Thyroid gland (tissue), 4 donors: ENCODE data around the gene ACKR4. TPM values are rescaled to one million over a fixed set of nuclear protein-coding genes. Genes with fewer than 3 reads are reported as not detected.
"Not testable (repeated sequence)": the region's sequence is repeated elsewhere in the genome, so short reads cannot be mapped to it uniquely, and the experiment has no call there.

Experiments
- DNase-seq, 2 donors: peaks; one replicate each; pipeline ENCODE4 v3.0.0-alpha.2; 2019
- H3K27ac ChIP-seq, 3 donors: fragments of 200-600 bp; sonication (generic); 1 replicate in 2 of 3; 2 replicates in 1 of 3; pipeline ENCODE4 v1.5.1; 2016 to 2019; ENCODE audit warnings: mild to moderate bottlenecking in 1 of 3, moderate library complexity in 1 of 3
- H3K27me3 ChIP-seq: fragments of 200-600 bp; sonication (generic); one replicate; pipeline ENCODE4 v1.5.1; 2019
- H3K36me3 ChIP-seq, 2 donors: fragments of 200-600 bp; sonication (generic); one replicate each; pipeline ENCODE4 v1.5.1; 2016 to 2019
- H3K4me1 ChIP-seq, 2 donors: fragments of 200-600 bp; sonication (generic); one replicate each; pipeline ENCODE4 v1.5.1; 2017 to 2019
- H3K4me3 ChIP-seq, 3 donors: fragments of 200-600 bp; sonication (generic); replicated peaks in 1 of 3; 1 replicate in 2 of 3; 2 replicates in 1 of 3; pipeline ENCODE4 v1.5.1; 2016; ENCODE audit warnings: mild to moderate bottlenecking in 1 of 3
- H3K9me3 ChIP-seq: fragments of 200-600 bp; sonication (generic); one replicate; pipeline ENCODE4 v1.5.1; 2017
- CTCF ChIP-seq, 6 experiments: fragments of 200-600 bp in 3 of 6; fragments of 450-650 bp in 3 of 6; sonication (generic) in 3 of 6; IDR thresholded peaks; one replicate each; pipeline ENCODE4 v1.5.1; 2016 to 2019; ENCODE audit warnings: antibody characterized with exemption in 6 of 6, mild to moderate bottlenecking in 2 of 6, inconsistent platforms in 1 of 6, moderate library complexity in 1 of 6
- POLR2A ChIP-seq, 2 donors: fragments of 450-650 bp; IDR thresholded peaks; one replicate each; pipeline ENCODE4 v1.6.1; 2017; ENCODE audit warnings: antibody characterized with exemption in 2 of 2, mild to moderate bottlenecking in 2 of 2, moderate library complexity in 1 of 2
- WGBS, 2 donors: methylation state at CpG; one replicate each; pipeline ENCODE4 v1.1.5; 2017; 5-methylcytosine and 5-hydroxymethylcytosine counted together
- intact Hi-C: fragments of 100-400 bp; cut with DNase I; formaldehyde crosslinking; loops from one replicate; pipeline ENCODE4 v1.15.1; 2023
- total RNA-seq, 4 donors: library from RNA; depleted of rRNA; stranded (reverse); fragments of >200 nt; gene quantifications; one replicate each; pipeline ENCODE4 v1.2.3, GENCODE V29; 2016

The ACKR4 gene
- total RNA-seq, 4 donors from 2014 or later = 1.8 to 4.6 (median 2.1) TPM; not detected in 1

- WGBS, 2 donors = 63 to 82% methylated on average over 6 of the region's 6 CpGs
- Histone ChIP-seq H3K27ac (no peak overlapping the region), H3K4me3 (no peak overlapping the region), H3K4me1 (peaks cover 10 to 15% of the 10 kb centered on the region in 2 donors), H3K36me3 (no peaks in the 10 kb centered on the region), H3K9me3 (no peaks in the 10 kb centered on the region), H3K27me3 (no peaks in the 10 kb centered on the region)
- TF ChIP-seq POLR2A (IDR thresholded peaks at IDR 0.05) (no peak), CTCF (IDR thresholded peaks at IDR 0.05) (no peak)
- intact Hi-C loops = no loop called here
- no peak for DNase-seq
These were observed 43.2 kb upstream of the ACKR4 start for GRCh38 chr3:132553826-132554225.

DNA sequence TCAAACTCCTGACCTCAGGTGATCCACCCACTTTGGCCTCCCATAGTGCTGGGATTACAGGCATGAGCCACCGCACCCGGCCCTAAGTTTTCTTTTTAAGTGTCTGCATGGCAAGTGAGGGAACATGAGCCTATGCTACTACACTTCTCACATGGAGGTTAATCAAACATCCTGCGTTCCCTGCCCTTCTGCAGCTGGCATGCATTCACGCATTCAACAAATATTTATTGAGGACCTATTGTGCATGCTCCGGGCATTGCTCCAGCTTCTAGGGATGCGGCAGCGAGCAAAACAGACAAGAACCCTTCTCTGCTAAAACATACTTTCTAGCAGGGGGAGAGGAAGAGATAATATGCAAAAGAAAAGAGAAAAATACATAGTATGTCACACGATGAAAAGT is 42.6 kb upstream of the ACKR4 start:
- H3K4me3 ChIP-seq = no peak overlapping the region
- peak; percentile 20 to 52 for DNase-seq
- intact Hi-C loops = no loop called here
- H3K9me3 ChIP-seq = no peaks in the 10 kb centered on the region
- no peak overlapping the region for H3K27ac ChIP-seq
- no peak for TF ChIP-seq CTCF (IDR thresholded peaks at IDR 0.05)
- TF ChIP-seq POLR2A (IDR thresholded peaks at IDR 0.05) = no peak
- no peaks in the 10 kb centered on the region for H3K27me3 ChIP-seq
- peaks cover 8 to 11% of the 10 kb centered on the region in 2 donors for H3K4me1 ChIP-seq
- H3K36me3 ChIP-seq = no peaks in the 10 kb centered on the region
- 30 to 47% methylated on average over 8 of the region's 8 CpGs for WGBS, 2 donors

DNA sequence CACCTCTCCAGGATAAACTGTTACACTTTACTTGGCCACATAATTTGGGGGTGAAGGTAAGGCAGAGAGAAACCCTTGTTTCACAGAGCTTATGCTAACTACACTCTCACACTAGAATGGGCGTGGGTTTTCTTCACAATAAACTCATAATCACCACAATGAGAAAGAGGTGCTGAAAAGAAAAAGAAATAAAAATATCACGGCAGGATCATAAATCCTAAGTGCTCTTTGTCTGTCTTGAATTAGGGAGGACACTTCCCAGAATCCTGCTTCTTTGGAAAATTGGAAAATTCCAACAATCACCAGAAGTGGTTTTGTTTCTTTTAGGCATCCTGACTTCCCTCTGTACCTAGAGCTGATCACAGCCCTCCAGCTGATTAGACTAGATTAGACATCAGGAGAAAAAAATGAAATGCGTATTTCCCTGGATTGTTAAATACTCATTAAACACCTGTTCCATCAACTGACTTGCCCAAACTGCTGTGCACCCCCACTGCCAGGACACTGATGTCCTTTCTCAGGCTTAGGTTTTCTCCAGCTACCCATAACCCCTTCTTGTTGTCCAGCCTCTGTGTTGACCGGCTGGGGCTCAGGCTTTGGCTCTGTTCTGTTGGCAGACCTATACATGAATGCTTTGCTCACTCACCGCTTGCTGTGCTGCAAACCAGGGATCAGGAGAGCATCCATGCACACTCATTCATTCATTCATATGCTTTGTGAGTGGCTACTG is 41.6 kb upstream of the ACKR4 start:
- TF ChIP-seq CTCF (IDR thresholded peaks at IDR 0.05) (no peak), POLR2A (IDR thresholded peaks at IDR 0.05) (no peak)
- DNase-seq = no peak
- intact Hi-C loops = no loop called here
- Histone ChIP-seq H3K27ac (no peak overlapping the region), H3K27me3 (no peaks in the 10 kb centered on the region), H3K4me3 (no peak overlapping the region), H3K36me3 (no peaks in the 10 kb centered on the region), H3K4me1 (peaks cover 8 to 9% of the 10 kb centered on the region in 2 donors), H3K9me3 (no peaks in the 10 kb centered on the region)
- WGBS, 2 donors = 84 to 86% methylated on average over 5 of the region's 5 CpGs

DNA sequence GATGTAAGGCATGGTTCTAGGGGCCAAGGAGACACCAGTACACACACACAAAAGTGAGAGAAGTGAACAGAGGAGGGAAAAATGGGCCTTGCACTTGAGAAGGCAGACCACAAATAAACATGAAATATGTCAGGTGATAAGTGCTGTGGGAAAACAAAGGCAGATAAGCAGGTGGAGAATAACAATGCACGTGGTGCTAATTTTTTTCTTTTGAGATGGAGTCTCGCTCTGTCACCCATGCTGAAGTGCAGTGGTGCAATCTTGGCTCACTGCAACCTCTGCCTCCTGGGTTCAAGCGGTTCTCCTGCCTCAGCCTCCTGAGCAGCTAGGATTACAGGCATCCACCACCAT is 41.1 kb upstream of the ACKR4 start:
- H3K4me1 ChIP-seq, H3K36me3 ChIP-seq, H3K27ac ChIP-seq, H3K4me3 ChIP-seq, H3K27me3 ChIP-seq, intact Hi-C loops, DNase-seq, H3K9me3 ChIP-seq: not testable (repeated sequence)
- 88 to 91% methylated on average over 3 of the region's 3 CpGs for WGBS, 2 donors

DNA sequence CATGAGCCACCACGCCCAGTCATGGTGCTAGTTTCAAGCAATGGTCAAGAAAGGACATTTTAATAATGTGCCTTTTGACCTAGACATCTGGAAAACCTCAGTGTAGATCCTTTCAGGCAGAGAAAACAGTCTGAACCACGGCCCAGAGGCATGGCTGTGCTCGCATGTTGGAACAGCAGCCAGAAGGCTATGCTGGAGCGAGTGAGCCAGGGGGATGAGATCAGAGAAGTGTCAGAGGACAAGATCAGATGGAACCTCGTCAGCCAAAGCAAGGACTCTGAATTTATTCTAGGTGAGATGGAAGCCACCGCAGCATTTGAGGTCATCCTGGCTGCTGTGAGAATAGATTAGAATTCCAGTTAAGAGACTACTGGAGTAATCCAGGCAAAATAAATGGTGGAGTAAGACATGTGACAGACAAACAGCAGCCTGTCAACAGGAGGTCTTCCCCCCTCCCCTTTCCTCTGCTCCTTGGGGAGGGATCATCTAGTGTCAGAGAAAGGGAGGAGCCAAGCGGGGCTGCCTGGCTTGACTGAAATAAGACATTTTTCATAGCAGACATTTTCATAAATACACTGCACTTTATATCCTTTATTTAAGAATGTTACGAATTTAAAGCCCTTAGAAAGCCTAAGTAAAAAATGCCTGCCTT is 40.4 kb upstream of the ACKR4 start:
- Histone ChIP-seq H3K4me3 (no peak overlapping the region), H3K4me1 (peaks cover 5 to 8% of the 10 kb centered on the region in 2 donors), H3K27me3 (no peaks in the 10 kb centered on the region), H3K9me3 (no peaks in the 10 kb centered on the region), H3K27ac (no peak overlapping the region), H3K36me3 (no peaks in the 10 kb centered on the region)
- DNase-seq = no peak
- WGBS, 2 donors = 75 to 88% methylated on average over 8 of the region's 8 CpGs
- intact Hi-C loops = no loop called here
- no peak for TF ChIP-seq POLR2A (IDR thresholded peaks at IDR 0.05)
- no peak for TF ChIP-seq CTCF (IDR thresholded peaks at IDR 0.05)
